ENCODE data around the gene CPNE4.

The CPNE4 gene

GRCh38 chr3:131730581-131730980 is 304.2 kb downstream of the CPNE4 start:
- no peak for DNase-seq

DNA sequence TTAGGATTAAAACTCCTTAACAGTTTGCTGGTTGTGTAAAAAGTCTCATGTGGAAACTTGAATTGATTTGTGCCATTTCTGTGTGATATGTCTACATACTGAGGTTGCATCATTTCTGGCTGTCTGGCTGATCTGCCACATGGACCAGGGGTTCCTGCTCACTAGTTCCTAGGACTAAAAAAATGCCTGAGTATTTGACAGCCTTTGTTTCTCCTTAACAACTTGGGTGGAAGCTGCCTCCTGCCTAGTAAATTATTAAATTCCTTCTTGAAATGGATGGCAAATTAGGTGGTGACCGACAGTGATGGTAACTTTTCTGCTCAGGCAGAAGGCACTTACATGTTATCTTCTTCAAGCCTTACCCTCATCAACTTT is 305.2 kb downstream of the CPNE4 start:
- no peak for DNase-seq

- DNase-seq, result no peak
Measured at GRCh38 chr3:131728898-131729642, 305.7 kb downstream of the CPNE4 start.

- DNase-seq, result no peak
Measured at GRCh38 chr3:131725414-131725813, 309.4 kb downstream of the CPNE4 start.

DNA sequence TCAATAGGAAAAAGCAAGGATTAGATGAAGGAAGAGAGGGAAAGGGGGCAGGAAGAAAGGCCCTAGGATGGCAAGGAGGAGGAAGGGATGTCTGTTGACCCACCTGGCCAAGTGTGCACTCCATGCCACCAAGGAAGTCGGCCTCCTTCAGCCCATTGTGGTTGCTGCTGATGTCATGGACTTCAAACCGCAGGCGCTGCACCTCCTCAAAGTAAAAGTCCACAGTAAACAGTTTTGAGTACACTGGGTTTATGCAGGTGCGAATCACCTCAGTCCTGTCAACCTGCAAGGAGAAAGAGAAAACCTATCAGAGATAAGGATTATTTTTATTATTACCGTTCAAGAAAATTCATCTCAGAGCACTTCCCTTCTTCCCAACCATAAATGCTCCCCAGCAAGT is 311.5 kb downstream of the CPNE4 start:
- no peak for DNase-seq

- DNase-seq, result no peak
Measured at GRCh38 chr3:131717493-131717892, 317.3 kb downstream of the CPNE4 start.

DNA sequence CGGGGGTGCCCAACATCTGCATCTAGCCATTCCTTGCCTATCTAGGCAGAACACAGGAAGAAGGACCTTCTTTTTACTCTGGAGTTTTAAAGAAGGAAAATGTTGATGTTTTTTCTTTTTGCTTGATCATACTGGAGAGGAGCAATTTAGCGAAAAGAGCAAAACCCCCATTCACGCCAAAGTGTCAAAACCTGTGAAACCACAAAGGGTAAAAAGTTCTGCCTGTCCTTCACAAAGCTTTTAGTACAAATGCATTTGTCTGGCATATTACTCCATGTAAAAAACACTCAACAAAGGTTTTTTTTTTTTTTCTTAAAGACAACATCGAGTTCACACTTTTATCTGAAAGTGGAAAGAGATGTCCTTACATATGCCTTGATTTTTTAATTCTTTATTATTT is 317.9 kb downstream of the CPNE4 start:
- DNase-seq, result no peak

DNA sequence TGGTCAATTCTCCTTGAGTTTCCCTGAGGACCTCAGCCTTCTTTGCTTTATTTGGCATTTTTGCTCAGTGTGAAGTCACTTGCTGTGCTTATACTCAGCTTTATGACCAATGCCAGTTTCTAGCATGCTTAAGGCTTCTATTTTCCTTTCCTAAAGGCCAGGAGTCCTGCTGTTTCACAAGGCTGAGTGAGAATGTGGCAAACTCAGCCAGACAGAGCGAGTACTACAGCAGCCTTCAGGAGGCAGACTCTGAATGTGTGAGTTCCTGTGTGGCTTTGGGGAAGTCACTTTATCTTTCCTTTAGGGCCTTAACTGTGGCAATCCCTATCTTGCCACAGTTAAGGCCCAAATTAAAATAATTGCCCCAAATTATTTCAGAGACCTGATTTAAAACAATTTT is 318.8 kb downstream of the CPNE4 start:
- DNase-seq, result no peak

DNA sequence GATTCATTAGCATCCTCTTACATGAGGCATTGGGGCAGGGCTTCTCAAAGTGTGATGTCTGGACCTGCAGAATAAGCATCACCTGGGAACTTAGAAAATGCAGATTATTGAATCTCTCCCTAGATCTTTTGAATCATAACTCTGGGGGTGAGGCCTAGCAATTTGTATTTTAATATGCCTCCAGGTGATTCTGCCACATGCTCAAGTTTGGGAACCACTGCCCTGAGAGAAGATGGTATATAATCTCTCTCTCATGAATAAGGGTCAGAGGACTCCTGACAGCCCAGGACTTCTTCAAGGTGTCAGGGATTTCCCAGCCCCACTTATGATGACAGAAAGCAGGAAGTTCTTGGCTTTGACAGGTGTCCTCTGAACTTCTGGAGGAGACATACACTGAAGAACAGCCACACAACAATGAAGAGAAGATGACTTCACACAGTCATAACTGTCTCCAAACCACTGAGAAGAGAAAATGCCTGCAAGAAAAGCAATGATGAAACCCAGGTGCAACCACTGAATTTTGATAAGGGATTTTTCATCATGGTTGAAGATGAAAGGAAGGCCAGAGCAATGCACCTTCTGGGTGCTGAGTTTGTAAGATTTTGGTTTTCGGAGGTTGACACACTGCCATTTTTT is 320.1 kb downstream of the CPNE4 start:
- no peak for DNase-seq

- DNase-seq, result no peak
Measured at GRCh38 chr3:131713416-131714123, 321.2 kb downstream of the CPNE4 start.

DNA sequence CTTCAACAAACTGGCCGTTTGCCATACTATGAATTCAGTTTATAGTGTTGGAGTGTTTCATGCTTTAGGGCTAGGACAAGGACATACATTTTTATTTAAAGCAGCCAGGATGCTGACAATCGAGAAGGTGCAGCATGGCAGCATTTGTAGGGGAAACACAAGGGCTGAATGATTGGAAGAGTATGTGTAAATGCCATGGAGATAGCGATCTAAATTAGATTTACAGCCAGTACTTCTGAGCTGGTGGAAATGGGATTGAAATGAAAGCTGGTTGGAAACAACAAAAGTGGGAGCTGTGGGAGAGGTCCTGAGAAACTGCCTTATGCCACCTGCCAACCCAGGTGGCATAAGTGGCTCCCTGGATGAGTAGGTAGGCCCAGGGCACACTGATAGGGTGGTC is 322.2 kb downstream of the CPNE4 start:
- DNase-seq, result no peak

DNA sequence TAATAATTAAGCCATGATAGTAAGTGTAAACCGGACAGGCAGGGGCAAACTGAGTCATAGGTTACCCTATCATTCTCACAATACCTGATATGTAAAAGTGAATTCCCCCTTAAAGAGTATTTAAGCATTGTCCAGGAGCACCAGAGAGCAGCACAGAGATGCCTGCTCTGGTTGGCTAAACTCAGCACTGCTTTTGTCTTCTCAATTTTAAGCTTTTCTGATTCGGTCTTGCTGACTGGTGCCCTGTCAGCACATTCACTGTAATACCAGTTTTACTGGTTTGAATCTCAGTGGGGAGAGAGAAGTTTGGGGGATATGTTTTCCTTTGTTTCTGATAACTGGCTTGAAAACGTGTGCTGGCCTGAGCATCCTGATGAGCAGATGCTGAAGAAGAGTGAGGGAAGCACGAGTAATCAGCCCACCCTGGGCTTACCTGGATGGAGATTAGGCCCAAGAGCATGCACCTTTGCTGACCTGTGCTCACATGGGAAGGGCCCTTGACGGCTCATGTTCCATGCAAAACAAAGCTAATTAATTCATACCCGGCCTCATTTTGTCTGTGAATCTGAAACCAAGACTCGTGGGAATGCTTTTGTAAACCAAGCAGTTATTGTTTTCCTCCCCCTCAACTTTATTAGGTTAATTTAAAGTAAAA is 323.6 kb downstream of the CPNE4 start:
- DNase-seq, result no peak

- DNase-seq, result no peak
Measured at GRCh38 chr3:131708241-131708640, 326.6 kb downstream of the CPNE4 start.

GRCh38 chr3:131705558-131706051 is 329.2 kb downstream of the CPNE4 start:
- DNase-seq, result no peak

DNA sequence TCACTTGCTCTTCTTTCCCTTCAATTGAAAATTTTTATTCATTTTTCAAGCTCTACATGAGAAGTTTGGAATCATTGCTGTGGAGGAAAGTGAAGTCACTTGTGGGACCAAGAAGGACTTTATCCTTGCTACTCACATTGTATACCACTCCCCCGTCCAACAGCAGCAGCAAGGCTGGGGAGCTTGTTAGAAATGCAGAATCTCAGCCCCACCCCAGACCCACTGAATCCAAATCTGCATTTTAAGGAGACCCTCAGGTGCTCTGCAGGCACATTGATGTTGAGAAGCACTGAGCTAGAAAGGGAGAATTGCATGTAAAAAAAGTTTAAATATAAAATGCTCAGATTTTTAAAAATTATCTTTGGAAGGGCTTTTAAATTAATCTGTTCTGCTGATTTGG is 329.7 kb downstream of the CPNE4 start:
- no peak for DNase-seq

GRCh38 chr3:131704098-131704497 is 330.7 kb downstream of the CPNE4 start:
- DNase-seq, result no peak

- no peak for DNase-seq
Measured at GRCh38 chr3:131702146-131702545, 332.7 kb downstream of the CPNE4 start.

GRCh38 chr3:131701153-131701770 is 333.6 kb downstream of the CPNE4 start:
- no peak for DNase-seq

DNA sequence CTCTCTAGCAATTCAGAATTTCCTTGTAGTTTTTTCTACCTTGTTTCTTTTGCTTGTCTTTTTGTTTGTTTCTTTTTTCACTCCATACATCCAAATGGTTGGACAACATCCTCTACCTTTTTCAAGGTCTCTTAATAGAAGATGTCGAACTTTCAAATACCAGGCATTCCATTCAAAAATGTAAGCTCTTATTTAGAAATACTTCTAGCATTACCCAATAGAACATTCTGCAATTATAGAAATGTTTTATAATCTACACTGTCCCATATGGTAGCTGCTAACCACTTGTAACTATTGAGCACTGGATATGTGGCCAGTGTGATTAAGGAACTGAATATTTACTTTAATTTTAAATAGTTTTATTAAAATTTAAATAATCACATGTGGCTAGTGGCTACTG is 335.8 kb downstream of the CPNE4 start:
- DNase-seq, result no peak

- no peak for DNase-seq
Measured at GRCh38 chr3:131694376-131694775, 340.4 kb downstream of the CPNE4 start.

GRCh38 chr3:131692356-131692755 is 342.5 kb downstream of the CPNE4 start:
- DNase-seq, result no peak

GRCh38 chr3:131690800-131691199 is 344.0 kb downstream of the CPNE4 start:
- no peak for DNase-seq

DNA sequence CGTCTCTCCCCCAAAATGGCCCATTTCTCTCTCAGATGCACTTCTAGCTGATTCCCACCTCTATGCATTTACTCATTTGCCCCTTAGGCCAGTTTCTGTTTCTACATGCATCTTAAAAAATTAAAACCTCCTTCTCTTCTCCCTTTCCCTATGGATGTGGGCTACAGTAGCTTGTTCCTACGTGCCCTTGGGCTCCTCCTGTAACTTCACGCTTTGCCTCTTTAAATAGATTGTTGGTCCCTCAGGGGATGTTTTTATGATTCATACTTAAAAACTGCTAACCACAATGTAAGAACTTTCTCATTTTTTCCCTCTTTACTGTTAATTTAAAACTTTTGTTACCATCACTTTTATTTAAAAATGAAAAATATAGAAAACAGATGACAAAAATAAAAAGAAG is 346.4 kb downstream of the CPNE4 start:
- no peak for DNase-seq
